SK-N-SH (cell line): ENCODE results near the gene PKNOX1. TPM values are rescaled to one million over a fixed set of nuclear protein-coding genes. Genes with fewer than 3 reads are reported as not detected.

ENCODE experiments used
- CTCF ChIA-PET: fragments of 300-600, 350-600 bp; formaldehyde crosslinking; extraction: SDS; loops from one replicate; lab custom pipeline; 2021; lab: Yijun Ruan, JAX
- POLR2A ChIA-PET: fragments of 350-600 bp; sonication (Branson Sonifier 250); formaldehyde crosslinking; extraction: SDS; loops from one replicate; lab custom pipeline; 2020; ENCODE audit warnings: antibody characterized with exemption, inconsistent platforms; lab: Yijun Ruan, JAX
- DNase-seq: peaks from one replicate; pipeline ENCODE4 v3.0.0; 2012
- H2AFZ ChIP-seq: fragments of 200-600 bp; sonication (generic); 2 replicates; pipeline ENCODE4 v1.8.1; 2016; ENCODE audit warnings: antibody characterized with exemption, mild to moderate bottlenecking, low read depth
- H3F3A ChIP-seq: fragments of 200-600 bp; sonication (generic); replicated peaks from 2 replicates; pipeline ENCODE3; 2016; ENCODE audit warnings: antibody characterized with exemption, mild to moderate bottlenecking; ENCODE audit not compliant: insufficient read depth
- H3K27ac ChIP-seq, 2 experiments: fragments of 200-500 bp in 1 of 2; fragments of 200-600 bp in 1 of 2; sonication (Bioruptor generic) in 1 of 2; sonication (generic), shearing (Covaris generic) in 1 of 2; 2 replicates each; pipeline versions ENCODE4 v1.5.1 to v1.6.1; 2014 to 2016; ENCODE audit warnings: low read depth in 2 of 2, inconsistent platforms in 1 of 2, low read length in 1 of 2, mild to moderate bottlenecking in 1 of 2, mixed read lengths in 1 of 2
- H3K27me3 ChIP-seq: fragments of 200-600 bp; sonication (generic), shearing (Covaris generic); 2 replicates; pipeline ENCODE4 v1.6.1; 2016; ENCODE audit warnings: mixed run types; ENCODE audit not compliant: insufficient read depth
- H3K36me3 ChIP-seq, 2 experiments: fragments of 200-500 bp in 1 of 2; fragments of 200-600 bp in 1 of 2; sonication (Bioruptor generic) in 1 of 2; sonication (generic) in 1 of 2; replicated peaks in 1 of 2; 2 replicates each; pipeline versions ENCODE3 to v1.5.1; 2014 to 2016; ENCODE audit warnings: low read length in 1 of 2, mild to moderate bottlenecking in 1 of 2; ENCODE audit not compliant: insufficient read depth in 2 of 2, control insufficient read depth in 1 of 2
- H3K4me1 ChIP-seq, 2 experiments: fragments of 200-500 bp in 1 of 2; fragments of 200-600 bp in 1 of 2; sonication (Bioruptor generic) in 1 of 2; sonication (generic), shearing (Covaris generic) in 1 of 2; 2 replicates each; pipeline versions ENCODE4 v1.5.1 to v1.6.1; 2014 to 2016; ENCODE audit warnings: low read depth in 1 of 2, low read length in 1 of 2, mixed run types in 1 of 2; ENCODE audit not compliant: insufficient read depth in 2 of 2, control insufficient read depth in 1 of 2
- H3K4me2 ChIP-seq: fragments of 200-600 bp; sonication (generic), shearing (Covaris generic); 2 replicates; pipeline ENCODE4 v1.6.1; 2017; ENCODE audit warnings: mixed run types
- H3K4me3 ChIP-seq, 2 experiments: fragments of 200-500 bp in 1 of 2; fragments of 200-600 bp in 1 of 2; sonication (Bioruptor generic) in 1 of 2; sonication (generic), shearing (Covaris generic) in 1 of 2; 2 replicates each; pipeline versions ENCODE4 v1.5.1 to v1.8.1; 2014 to 2016; ENCODE audit warnings: low read depth in 2 of 2, inconsistent platforms in 1 of 2, low read length in 1 of 2, mild to moderate bottlenecking in 1 of 2, mixed read lengths in 1 of 2, moderate library complexity in 1 of 2
- H3K79me2 ChIP-seq: fragments of 200-600 bp; sonication (generic); 2 replicates; pipeline ENCODE4 v1.8.1; 2017; ENCODE audit warnings: mild to moderate bottlenecking; ENCODE audit not compliant: insufficient read depth
- H3K9ac ChIP-seq: fragments of 200-600 bp; sonication (generic); 2 replicates; pipeline ENCODE4 v1.6.1; 2017; ENCODE audit warnings: mixed run types
- H3K9me2 ChIP-seq: fragments of 200-600 bp; sonication (generic); 2 replicates; pipeline ENCODE4 v1.6.1; 2017; ENCODE audit warnings: mixed run types
- H3K9me3 ChIP-seq: fragments of 200-600 bp; sonication (generic); 2 replicates; pipeline ENCODE4 v1.6.1; 2017; ENCODE audit warnings: mixed run types, mild to moderate bottlenecking, moderate library complexity
- H4K20me1 ChIP-seq: fragments of 200-600 bp; sonication (generic); 2 replicates; pipeline ENCODE4 v1.6.1; 2017; ENCODE audit warnings: mild to moderate bottlenecking, mixed run types; ENCODE audit not compliant: insufficient read depth
- ELF1 ChIP-seq: IDR thresholded peaks from 2 replicates; pipeline ENCODE4 v1.4.0; 2012
- EP300 ChIP-seq, 2 experiments: IDR thresholded peaks; 2 replicates each; pipeline versions ENCODE4 v1.4.0 to v1.6.1; 2012; ENCODE audit warnings: borderline replicate concordance in 1 of 2, low read depth in 1 of 2, low read length in 1 of 2
- EZH2phosphoT487 ChIP-seq: fragments of 200-600 bp; sonication (generic); IDR thresholded peaks from 2 replicates; pipeline ENCODE4 v1.6.1; 2017; ENCODE audit warnings: low read depth, mixed run types, mild to moderate bottlenecking, antibody characterized with exemption, moderate library complexity, borderline replicate concordance
- GATA2 ChIP-seq: sonication (generic); formaldehyde crosslinking; IDR thresholded peaks from 2 replicates; pipeline ENCODE4 v1.5.0; 2020; ENCODE audit warnings: mild to moderate bottlenecking, missing genetic modification reagents
- JUND ChIP-seq: IDR thresholded peaks from 2 replicates; pipeline ENCODE4 v1.4.0; 2012
- MXI1 ChIP-seq: IDR thresholded peaks from 2 replicates; pipeline ENCODE4 v1.6.1; 2012; ENCODE audit warnings: mild to moderate bottlenecking, low read depth, low read length, improper control_type of control experiment
- NRF1 ChIP-seq: IDR thresholded peaks from 2 replicates; pipeline ENCODE4 v1.6.1; 2012; ENCODE audit warnings: low read depth, mild to moderate bottlenecking, low read length
- RAD21 ChIP-seq: IDR thresholded peaks from 2 replicates; pipeline ENCODE4 v1.6.1; 2012; ENCODE audit warnings: mild to moderate bottlenecking, low read length
- SIN3A ChIP-seq: IDR thresholded peaks from 2 replicates; pipeline ENCODE4 v1.6.1; 2012; ENCODE audit warnings: low read depth, mild to moderate bottlenecking, low read length, moderate library complexity, borderline replicate concordance
- TAF1 ChIP-seq: IDR thresholded peaks from 2 replicates; pipeline ENCODE4 v1.6.1; 2012; ENCODE audit warnings: low read depth, mild to moderate bottlenecking, low read length, moderate library complexity, borderline replicate concordance
- TCF12 ChIP-seq: IDR thresholded peaks from 2 replicates; pipeline ENCODE4 v1.4.0; 2012
- YY1 ChIP-seq: IDR thresholded peaks from 2 replicates; pipeline ENCODE4 v1.4.0; 2012; ENCODE audit warnings: low read depth, mild to moderate bottlenecking
- WGBS: methylation state at CpG from one replicate; pipeline ENCODE4 v1.1.6; 2017; ENCODE audit warnings: low lambda C conversion rate; 5-methylcytosine and 5-hydroxymethylcytosine counted together
- polyA plus RNA-seq, 3 experiments: library from polyadenylated mRNA; depleted of rRNA; stranded (reverse); fragments of >200 nt; gene quantifications; 2 replicates each; pipeline ENCODE4 v1.2.3, GENCODE V29; 2012
- TF ChIP-seq, protein P1 (sequence below): IDR thresholded peaks from 2 replicates; pipeline ENCODE4 v1.4.0; 2012; ENCODE audit warnings: low read depth
- TF ChIP-seq, protein P2 (sequence below): IDR thresholded peaks from 2 replicates; pipeline ENCODE4; 2012
- TF ChIP-seq, protein P3 (sequence below): IDR thresholded peaks from 2 replicates; pipeline ENCODE4 v1.4.0; 2012; ENCODE audit warnings: low read depth, borderline replicate concordance
- TF ChIP-seq, protein P4 (sequence below): fragments of 150-350 bp; IDR thresholded peaks from 2 replicates; pipeline ENCODE4 v1.6.1; 2016; ENCODE audit warnings: mild to moderate bottlenecking, low read depth, low read length
- TF ChIP-seq, protein P5 (sequence below): fragments of 150-350 bp; IDR thresholded peaks from 2 replicates; pipeline ENCODE4 v1.6.1; 2017; ENCODE audit warnings: antibody characterized with exemption, low read length, low read depth, borderline replicate concordance

PKNOX1 gene
- polyA plus RNA-seq, 1 of the 3 experiments (the other 2 are of a cell fraction) = 21.7 TPM

DNA sequence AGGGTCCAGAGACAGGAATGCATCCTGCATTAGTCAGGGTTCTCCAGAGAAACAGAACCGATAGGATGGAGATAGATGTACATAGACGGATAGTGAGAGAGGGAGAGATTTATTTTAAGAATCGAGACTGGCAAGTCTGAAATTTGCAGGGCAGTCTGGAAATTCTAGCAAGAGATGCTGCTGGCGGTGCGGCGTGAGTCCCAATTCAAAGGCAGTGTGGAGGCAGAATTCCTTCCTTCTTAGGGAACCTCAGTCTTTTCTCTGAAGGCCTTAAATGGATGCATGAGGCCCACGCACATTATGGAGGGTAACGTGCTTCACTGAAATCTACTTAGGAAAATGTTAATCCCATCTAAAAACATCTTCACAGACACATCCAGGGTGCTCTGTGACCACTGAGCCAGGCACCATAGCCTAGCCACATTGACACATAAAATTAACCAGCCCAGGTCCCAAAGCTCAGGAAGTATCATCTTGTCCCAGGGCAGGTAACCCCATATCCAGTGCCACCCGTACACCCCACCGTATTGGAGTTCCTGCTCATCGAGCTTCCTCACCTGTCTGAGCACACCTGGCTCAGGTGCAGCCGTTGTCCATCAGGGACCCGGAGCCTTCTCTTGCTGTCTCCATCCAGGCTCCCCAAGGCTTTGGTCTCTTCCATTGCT is 9.7 kb upstream of the PKNOX1 start:
- WGBS = 88% methylated on average over 13 of the region's 13 CpGs
- Histone ChIP-seq H3K4me2 (no peak overlapping the region), H3K4me3 (no peak overlapping the region), H4K20me1 (no peaks in the 10 kb centered on the region), H2AFZ (no peak overlapping the region), H3K9me3 (no peaks in the 10 kb centered on the region), H3K27me3 (no peaks in the 10 kb centered on the region), H3F3A (no peaks in the 10 kb centered on the region), H3K4me1 (no peaks in the 10 kb centered on the region), H3K9me2 (no peaks in the 10 kb centered on the region), H3K36me3 (no peaks in the 10 kb centered on the region), H3K9ac (no peak overlapping the region), H3K27ac (no peak overlapping the region), H3K79me2 (no peaks in the 10 kb centered on the region)
- ChIA-PET POLR2A (no interaction called here), CTCF (no interaction called here)
- TF ChIP-seq TCF12 (no peak), YY1 (no peak), MXI1 (no peak)
- TF ChIP-seq, protein P1, sequence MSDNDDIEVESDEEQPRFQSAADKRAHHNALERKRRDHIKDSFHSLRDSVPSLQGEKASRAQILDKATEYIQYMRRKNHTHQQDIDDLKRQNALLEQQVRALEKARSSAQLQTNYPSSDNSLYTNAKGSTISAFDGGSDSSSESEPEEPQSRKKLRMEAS = no peak
- TF ChIP-seq, protein P2, sequence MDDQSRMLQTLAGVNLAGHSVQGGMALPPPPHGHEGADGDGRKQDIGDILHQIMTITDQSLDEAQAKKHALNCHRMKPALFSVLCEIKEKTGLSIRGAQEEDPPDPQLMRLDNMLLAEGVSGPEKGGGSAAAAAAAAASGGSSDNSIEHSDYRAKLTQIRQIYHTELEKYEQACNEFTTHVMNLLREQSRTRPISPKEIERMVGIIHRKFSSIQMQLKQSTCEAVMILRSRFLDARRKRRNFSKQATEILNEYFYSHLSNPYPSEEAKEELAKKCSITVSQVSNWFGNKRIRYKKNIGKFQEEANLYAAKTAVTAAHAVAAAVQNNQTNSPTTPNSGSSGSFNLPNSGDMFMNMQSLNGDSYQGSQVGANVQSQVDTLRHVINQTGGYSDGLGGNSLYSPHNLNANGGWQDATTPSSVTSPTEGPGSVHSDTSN = no peak
- DNase-seq = no peak

DNA sequence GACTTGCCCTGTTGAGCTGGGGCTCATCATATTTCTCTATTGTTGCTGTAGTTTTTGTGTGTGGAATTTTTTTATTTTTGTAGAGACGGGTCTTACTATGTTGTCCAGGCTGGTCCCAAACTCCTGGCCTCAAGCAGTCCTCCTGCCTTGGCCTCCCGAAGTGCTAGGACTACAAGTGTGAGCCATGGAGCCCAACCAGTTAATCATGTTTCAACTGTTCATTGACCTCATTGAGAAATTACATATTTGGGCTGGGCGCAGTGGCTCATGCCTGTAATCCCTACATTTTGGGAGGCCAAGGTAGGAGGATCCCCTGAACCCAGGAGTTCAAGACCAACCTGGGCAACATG is 9.2 kb upstream of the PKNOX1 start:
- H4K20me1 ChIP-seq = no peaks in the 10 kb centered on the region
- H2AFZ ChIP-seq = no peak overlapping the region
- POLR2A ChIA-PET = no interaction called here
- no peaks in the 10 kb centered on the region for H3K4me1 ChIP-seq
- no peaks in the 10 kb centered on the region for H3F3A ChIP-seq
- no peak overlapping the region for H3K27ac ChIP-seq
- no peaks in the 10 kb centered on the region for H3K27me3 ChIP-seq
- no peaks in the 10 kb centered on the region for H3K36me3 ChIP-seq
- no peak for DNase-seq
- H3K4me3 ChIP-seq = no peak overlapping the region
- no peaks in the 10 kb centered on the region for H3K79me2 ChIP-seq
- no peak overlapping the region for H3K4me2 ChIP-seq
- no peaks in the 10 kb centered on the region for H3K9me2 ChIP-seq
- WGBS = 53% methylated on average over 3 of the region's 3 CpGs
- no peak overlapping the region for H3K9ac ChIP-seq
- H3K9me3 ChIP-seq = no peaks in the 10 kb centered on the region
- CTCF ChIA-PET = no interaction called here
- TF ChIP-seq, protein P1 = no peak
- TF ChIP-seq RAD21 (no peak), ELF1 (no peak), YY1 (no peak), SIN3A (no peak), NRF1 (no peak), TAF1 (no peak), JUND (no peak), EP300 (IDR thresholded peaks at IDR 0.05; ENCODE audit: borderline replicate concordance in 1 of 2, low read depth in 1 of 2, low read length in 1 of 2) (no peak), GATA2 (CRISPR knock-in tag) (no peak), EZH2phosphoT487 (no peak)
- TF ChIP-seq, protein P3, sequence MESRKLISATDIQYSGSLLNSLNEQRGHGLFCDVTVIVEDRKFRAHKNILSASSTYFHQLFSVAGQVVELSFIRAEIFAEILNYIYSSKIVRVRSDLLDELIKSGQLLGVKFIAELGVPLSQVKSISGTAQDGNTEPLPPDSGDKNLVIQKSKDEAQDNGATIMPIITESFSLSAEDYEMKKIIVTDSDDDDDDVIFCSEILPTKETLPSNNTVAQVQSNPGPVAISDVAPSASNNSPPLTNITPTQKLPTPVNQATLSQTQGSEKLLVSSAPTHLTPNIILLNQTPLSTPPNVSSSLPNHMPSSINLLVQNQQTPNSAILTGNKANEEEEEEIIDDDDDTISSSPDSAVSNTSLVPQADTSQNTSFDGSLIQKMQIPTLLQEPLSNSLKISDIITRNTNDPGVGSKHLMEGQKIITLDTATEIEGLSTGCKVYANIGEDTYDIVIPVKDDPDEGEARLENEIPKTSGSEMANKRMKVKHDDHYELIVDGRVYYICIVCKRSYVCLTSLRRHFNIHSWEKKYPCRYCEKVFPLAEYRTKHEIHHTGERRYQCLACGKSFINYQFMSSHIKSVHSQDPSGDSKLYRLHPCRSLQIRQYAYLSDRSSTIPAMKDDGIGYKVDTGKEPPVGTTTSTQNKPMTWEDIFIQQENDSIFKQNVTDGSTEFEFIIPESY = no peak
- TF ChIP-seq, protein P4, sequence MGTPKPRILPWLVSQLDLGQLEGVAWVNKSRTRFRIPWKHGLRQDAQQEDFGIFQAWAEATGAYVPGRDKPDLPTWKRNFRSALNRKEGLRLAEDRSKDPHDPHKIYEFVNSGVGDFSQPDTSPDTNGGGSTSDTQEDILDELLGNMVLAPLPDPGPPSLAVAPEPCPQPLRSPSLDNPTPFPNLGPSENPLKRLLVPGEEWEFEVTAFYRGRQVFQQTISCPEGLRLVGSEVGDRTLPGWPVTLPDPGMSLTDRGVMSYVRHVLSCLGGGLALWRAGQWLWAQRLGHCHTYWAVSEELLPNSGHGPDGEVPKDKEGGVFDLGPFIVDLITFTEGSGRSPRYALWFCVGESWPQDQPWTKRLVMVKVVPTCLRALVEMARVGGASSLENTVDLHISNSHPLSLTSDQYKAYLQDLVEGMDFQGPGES = no peak
- TF ChIP-seq, protein P2 = no peak
- TF ChIP-seq, protein P5, sequence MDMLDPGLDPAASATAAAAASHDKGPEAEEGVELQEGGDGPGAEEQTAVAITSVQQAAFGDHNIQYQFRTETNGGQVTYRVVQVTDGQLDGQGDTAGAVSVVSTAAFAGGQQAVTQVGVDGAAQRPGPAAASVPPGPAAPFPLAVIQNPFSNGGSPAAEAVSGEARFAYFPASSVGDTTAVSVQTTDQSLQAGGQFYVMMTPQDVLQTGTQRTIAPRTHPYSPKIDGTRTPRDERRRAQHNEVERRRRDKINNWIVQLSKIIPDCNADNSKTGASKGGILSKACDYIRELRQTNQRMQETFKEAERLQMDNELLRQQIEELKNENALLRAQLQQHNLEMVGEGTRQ = no peak
